ENCODE results near the gene LSM5.
"Not testable (repeated sequence)": the region's sequence is repeated elsewhere in the genome, so short reads cannot be mapped to it uniquely, and the experiment has no call there.

The LSM5 gene

DNA sequence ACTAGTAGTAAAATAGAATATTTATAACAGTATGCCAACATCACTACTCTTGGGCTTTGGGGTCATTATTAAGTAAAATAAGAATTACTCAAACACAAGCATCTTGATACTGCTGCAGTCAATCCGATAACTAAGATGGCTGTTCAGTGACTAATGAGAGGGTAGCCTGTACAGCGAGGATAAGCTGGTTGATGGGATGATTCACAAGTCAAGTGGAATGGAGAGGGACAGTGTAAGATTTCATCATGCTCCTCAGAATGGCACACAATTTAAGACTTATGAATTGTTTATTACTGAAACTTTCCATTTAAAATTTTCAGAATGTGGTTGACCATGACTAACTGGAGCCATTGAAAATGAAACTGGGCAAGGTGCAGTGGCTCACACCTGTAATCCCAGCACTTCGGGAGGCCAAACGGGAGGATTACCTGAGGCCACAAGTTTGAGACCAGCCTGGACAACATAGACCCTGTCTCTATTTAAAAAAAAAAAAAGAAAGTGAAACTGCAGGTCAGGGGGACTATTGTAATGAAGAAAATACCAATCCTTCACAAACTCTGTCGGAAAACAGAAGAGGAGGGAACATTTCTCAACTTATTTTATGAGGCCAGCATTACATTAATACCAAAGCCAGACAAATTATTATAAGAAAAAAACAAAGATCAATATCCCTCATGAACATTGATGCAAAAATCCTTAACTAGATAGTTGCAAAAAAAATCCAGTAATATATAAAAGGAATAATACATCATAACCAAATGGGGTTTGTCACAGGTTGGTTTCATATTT, 16.3 kb upstream of the LSM5 start:
- no peak for DNase-seq (ENCODE audit: low read depth)

DNA sequence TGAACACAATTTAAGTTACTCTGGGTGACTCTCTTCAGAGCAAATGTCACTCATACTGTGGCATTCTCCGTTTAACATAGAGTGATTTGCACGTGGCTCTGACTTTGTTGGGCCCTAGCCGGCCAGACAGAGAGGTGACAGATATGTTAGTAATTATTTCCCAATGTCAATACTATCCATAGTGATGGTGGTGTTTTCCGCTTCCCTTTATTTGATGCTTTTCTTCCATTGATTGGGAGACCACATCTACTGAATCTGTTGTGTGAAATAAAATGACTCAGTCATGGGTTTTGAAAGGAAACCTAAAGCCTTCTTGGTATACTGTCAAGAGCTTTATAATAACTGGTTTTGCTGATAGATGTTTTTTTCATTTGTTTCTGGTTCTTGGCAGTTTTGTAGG, 12.5 kb upstream of the LSM5 start:
- no peak for DNase-seq (ENCODE audit: low read depth)

DNA sequence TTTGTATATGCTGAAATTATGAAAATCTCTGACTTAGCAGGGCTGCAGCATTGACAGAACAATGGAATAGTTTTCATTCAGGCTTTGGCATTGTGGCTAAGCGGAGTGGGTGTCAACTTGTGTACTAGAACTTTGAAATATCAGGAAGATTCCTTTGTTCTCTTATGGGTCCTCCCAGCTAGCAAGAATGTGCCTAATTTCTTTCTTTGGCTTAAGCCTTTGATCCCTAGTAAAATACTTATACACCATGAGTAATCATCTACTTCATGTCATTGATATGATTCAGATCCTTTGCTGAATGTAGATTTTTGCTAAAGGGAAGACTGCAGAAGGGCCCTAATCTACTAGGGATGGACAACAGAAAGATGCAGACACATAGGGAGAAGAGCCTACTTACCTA, 11.3 kb upstream of the LSM5 start:
- DNase-seq (ENCODE audit: low read depth): no peak

DNA sequence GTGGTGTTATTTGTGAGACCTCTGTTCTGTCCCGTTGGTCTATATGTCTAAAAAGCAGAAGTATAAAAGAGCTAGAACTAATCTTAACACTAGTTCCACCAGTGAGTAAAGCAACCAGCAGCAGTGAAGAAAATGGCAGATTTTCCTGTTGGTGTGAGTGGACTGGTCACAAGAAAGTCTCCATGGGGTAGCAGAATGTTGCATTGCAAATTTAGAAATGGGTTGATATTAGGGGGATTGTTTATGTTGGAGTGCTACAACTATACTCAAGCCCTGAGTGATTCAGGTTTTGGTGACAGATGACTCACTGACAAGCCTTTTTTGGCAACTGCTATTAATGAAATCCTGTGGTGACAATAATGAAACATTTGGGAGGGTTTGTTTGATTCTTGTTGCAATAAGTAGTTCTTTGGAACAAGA, 10.8 kb upstream of the LSM5 start:
- no peak for DNase-seq (ENCODE audit: low read depth)

DNA sequence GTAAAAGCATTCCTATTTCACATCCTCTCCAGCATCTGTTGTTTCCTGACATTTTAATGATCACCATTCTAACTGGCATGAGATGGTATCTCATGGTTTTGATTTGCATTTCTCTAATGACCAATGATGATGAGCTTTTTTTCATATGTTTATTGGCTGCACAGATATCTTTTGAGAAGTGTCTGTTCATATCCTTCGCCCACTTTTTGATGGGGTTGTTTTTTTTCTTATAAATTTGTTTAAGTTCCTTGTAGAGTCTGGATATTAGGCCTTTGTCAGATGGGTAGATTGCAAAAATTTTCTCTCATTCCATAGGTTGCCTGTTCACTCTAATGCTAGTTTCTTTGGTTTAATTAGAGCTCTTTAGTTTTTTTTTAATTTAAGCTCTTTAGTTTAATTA, 10.0 kb upstream of the LSM5 start:
- DNase-seq (ENCODE audit: low read depth): not testable (repeated sequence)

DNA sequence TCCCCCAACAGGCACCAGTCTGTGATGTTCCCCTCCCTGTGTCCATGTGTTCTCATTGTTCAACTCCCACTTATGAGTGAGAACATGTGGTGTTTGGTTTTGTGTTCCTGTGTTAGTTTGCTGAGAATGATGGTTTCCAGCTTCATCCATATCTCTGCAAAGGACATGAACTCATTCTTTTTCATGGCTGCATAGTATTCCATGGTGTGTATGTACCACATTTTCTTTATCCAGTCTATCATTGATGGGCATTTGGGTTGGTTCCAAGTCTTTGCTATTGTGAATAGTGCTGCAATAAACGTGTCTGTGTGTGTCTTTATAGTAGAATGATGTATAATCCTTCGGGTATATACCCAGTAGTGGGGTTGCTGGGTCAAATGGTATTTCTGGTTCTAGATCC, 9.6 kb upstream of the LSM5 start:
- not testable (repeated sequence) for DNase-seq (ENCODE audit: low read depth)

DNA sequence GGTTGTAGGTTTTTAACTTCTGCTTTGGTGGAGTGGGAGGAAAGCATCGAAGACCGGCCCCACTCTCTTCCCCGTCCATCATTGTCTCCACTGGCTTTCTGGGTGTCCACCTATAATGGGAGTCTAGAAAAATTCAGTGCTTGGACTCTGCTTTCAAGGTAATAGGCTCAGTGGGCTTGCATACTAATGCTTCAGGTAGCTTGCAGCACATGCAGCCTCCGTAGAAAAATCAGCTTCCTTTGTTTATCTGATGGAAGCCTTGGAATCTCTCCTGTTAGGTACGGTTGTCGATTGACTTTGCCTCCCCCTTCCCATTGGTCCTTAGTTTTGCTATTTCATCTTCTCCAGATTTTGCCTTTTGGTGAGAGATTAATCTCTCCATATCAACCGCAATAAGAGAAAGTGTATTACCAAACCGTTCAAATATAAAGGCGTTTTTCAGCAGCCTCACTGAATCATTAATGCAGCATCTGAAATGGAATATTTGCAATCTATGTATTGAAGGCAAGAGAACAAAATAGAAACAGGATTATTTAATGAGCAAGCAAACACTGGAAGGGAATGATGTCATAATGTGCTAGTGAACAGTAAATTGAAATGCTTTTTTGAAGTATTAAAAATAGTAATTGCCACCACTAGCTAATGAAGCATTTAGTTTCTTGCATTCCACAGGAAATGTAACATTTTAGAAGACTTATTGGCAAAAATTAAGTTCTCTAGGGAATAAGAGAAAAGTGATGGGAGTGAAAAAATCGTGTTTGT, 6.1 kb upstream of the LSM5 start:
- DNase-seq (ENCODE audit: low read depth): no peak

DNA sequence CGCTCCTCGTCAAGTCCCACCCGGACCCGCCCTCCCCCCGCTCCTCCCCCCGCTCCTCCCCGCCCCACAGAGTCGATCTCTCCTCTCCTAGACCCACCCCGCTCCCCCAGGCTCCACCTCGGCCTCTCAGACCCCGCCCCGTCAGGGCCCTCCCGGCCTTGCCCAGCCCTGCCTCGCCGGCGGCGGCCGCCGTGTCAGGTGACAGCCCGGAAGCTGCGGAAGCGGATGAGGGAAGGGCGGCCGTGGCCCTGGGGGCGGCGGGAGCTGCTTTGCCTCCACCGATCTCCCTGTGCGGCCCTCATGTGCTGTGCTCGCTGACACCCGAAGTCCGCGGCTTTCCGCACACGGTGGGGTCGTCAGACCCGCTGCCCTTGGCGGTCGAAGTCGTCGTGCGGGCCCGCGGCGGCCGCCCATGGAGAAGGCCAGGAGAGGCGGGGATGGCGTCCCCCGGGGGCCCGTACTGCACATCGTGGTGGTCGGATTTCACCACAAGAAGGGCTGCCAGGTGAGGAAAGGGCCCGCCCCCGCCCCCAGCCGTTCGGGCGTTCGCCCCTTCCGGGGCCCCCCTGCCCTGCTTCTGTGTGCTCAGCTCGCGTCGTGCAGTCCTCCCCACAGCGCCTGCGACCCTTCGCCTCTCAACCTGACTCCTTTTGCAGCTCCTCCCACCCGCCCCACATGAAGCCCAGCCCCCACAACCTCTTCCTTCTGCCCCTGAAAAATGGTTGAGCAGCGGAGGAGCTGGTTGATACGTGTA, 5.3 kb upstream of the LSM5 start, which contains the start of gene AVL9:
Gene AVL9 (plus strand): TSS at position 192 of the 754 bp plus-strand sequence. CDS start 221 bp downstream, at position 413.
- peak; percentile 99 for DNase-seq (ENCODE audit: low read depth)

DNA sequence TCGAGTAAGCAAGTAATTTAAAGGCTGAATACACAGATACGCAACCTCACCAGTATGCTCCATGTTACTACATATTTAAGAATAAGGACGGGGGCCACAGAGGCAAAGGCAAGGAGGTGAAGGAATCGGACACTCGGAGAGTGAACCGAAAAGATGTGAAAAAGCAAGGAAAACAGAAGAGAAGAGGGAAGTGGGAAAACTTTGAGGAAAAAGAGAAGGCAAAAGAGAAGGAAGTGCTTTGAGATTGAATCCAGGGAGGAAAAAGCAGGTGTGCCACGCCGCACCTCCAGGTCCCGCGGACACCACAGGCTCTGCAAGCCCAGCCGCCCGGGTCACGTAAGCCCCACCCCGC, 4.7 kb upstream of the LSM5 start:
- no peak for DNase-seq (ENCODE audit: low read depth)

DNA sequence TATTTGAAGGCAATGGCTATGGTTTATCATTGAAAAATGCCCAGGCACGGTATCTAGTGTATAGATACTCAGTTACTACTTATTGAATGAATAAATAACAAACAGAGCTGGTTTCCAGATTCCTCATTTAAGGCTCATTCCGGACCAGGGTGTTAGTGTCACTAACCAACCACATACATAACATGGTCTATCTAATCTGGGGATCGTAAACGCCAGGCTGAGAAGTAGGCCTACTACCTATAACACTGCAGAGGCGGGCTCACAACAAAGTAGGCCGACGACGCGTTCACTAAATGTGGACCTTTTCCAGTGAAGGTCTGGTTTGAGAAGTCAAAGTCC, 423 bp downstream of the LSM5 start:
- no peak for DNase-seq (ENCODE audit: low read depth)

DNA sequence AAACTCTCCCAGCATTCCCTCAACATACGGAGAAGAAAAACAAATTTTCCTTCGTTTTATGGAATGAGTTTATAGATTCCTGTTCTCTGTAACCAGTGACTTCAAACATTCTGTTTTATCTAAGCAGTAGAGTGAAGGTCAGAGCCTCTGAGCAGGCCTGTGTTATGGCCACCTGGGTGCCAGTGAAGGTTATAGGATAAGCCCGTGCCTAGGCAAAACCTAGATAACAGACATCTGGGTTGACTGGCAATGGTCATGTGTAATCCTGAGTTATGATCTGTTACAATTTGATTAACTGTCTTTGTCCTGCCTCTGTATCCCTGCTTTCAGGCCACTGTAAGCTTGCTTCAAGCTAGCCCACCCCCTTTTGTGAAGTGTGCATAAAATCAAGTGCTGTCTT, 8.3 kb downstream of the LSM5 start:
- DNase-seq (ENCODE audit: low read depth): no peak

DNA sequence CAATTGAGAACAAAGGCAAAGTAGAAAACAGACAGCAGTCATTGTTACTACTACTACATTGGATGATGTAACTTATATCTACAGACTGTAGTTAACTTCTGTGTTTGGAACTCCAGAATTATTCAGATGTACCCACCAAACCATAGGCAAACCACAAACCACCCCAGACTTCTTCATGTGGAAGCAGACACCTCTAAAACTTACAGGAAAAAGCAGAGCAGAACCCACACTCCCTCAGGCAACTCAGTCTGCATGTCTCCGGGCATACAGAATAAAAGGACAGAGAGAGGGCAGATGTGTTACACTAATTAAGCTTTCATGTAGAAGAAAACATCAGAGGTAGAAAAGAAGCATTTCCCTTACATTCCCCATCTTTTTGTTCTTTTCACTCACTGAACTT, 9.0 kb downstream of the LSM5 start:
- no peak for DNase-seq (ENCODE audit: low read depth)

DNA sequence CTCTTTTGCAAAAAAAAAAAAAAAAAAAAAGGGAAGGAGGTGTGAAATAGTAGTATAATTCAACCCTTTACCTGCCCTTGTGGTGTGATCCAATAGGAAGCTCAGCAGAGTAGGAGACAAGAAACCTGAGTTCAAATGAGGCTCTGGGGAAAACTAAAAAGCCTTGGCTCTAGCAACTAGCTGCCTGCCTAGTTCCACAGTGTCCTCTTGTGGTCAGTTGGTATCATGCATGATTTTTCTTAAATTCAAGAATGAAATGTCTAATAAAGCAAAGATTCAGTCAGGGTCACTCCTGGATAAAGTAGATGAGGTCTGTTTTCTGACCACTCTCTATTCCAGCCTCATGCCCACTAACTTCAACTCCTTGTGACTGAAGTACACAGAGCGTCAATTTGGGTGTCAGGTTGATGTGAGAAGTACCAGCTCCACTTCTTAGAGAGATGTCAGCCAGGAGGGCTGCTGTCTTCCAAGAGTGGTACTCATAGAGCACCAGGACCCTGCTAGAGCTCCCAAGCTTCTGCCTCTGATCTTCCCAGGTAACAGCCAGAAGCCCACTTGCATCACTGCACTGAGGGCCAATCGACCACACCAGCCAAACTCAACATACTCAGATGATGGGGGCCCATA, 10.5 kb downstream of the LSM5 start:
- no peak for DNase-seq (ENCODE audit: low read depth)

DNA sequence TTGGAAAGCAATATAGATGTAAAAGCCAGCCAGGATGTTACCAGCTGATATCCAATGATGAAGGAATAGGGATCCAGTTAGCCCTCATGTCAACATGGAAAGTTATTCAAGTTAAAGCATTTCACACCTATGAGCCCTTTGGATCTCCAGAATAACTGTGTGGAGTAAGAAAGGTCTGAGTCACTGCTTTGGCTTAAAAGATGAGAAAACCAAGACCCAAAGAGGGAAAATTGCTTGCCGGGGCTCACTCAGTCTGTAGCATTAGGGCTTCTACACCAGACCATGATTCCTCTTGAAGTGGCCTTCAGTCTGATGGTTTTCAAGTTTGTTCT, 12.6 kb downstream of the LSM5 start:
- no peak for DNase-seq (ENCODE audit: low read depth)

DNA sequence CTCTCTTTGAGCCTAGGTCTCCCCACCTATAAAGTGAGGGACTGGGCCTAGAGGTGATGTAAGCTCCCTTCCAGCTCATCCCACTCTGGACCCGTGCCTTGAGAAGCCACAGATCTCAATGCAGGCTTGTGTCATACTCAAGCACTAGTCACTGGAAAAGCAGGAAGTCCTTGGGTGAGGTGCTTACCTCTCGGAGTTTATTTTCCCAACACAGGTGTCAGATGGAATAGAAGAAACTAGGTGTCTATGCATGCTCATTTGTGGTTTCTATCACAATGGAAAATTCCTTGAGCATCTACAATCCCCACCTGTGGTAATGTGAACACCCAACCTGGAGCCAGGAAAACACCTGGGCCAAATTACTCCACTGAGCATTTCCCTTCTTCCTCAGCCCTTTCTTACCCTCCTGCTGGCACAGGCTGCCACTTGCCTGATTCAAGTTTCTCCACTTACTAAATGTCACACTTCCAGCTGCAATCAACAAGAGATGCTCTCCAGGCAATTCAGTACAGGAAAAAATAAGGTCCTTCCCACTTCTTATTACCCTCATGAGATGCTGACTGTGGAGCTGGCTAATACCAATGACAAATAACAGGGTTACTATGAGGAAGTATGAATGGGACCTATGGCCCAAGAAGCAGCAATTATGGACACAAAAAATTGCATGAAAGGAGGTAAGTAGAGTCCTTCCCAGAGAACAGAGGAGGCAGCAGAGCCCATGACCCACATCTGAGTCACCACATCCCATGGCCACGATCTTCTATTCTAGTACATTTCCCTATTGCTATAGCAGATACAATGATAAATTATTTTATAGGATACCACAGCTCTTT, 13.1 kb downstream of the LSM5 start:
- no peak for DNase-seq (ENCODE audit: low read depth)

DNA sequence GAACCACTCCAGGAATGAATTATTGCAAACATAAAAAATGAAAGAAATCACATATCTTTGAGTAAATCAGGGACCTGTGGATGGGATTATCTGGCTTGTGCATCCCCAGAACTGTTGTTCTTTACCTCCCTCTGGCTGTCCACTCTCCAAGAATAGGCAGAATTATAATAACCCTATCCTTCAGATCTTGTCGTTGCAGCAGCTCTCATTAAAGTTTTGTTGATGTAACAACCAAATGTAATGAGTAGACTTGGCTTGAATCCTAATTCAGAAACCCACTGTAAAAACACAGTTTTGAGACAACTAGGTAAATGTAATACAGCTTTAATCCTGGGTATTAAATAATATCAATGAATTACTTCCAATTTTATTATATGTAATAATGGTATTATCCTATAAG, 16.2 kb downstream of the LSM5 start:
- no peak for DNase-seq (ENCODE audit: low read depth)

DNA sequence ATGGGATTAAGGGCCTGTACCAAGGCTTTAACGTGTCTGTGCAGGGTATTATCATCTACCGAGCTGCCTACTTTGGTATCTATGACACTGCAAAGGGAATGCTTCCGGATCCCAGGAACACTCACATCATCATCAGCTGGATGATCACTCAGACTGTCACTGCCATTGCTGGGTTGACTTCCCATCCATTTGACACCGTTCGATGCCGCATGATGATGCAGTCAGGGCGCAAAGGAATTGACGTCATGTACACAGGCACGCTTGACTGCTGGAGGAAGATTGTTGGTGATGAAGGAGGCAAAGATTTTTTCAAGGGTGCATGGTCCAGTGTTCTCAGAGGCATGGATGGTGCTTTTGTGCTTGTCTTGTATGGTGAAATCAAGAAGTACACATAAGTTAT, 18.2 kb downstream of the LSM5 start:
- DNase-seq (ENCODE audit: low read depth): no peak

DNA sequence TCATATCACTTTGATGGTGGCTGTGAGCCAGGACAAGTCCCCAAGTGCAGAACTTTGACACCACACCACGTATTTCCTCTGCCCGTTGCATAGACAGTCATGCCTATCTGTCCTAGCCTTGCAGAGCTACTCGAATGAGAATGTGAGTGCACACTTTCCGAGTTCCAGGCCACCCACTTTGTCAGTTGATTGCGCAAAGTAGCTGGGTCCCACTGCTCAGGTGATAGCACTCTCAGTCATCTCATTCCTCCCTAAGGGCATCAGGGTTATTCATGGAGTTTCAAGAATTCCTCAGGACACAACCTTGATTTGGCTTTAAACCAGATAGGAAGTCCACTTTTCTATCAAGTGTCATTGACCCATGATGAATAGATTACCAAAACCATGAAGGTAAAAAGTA, 19.3 kb downstream of the LSM5 start:
- DNase-seq (ENCODE audit: low read depth): no peak

DNA sequence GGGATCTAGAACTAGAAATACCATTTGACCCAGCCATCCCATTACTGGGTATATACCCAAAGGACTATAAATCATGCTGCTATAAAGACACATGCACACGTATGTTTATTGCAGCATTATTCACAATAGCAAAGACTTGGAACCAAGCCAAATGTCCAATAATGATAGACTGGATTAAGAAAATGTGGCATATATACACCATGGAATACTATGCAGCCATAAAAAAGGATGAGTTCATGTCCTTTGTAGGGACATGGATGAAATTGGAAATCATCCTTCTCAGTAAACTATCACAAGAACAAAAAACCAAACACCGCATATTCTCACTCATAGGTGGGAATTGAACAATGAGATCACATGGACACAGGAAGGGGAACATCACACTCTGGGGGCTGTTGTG, 20.2 kb downstream of the LSM5 start:
- not testable (repeated sequence) for DNase-seq (ENCODE audit: low read depth)

DNA sequence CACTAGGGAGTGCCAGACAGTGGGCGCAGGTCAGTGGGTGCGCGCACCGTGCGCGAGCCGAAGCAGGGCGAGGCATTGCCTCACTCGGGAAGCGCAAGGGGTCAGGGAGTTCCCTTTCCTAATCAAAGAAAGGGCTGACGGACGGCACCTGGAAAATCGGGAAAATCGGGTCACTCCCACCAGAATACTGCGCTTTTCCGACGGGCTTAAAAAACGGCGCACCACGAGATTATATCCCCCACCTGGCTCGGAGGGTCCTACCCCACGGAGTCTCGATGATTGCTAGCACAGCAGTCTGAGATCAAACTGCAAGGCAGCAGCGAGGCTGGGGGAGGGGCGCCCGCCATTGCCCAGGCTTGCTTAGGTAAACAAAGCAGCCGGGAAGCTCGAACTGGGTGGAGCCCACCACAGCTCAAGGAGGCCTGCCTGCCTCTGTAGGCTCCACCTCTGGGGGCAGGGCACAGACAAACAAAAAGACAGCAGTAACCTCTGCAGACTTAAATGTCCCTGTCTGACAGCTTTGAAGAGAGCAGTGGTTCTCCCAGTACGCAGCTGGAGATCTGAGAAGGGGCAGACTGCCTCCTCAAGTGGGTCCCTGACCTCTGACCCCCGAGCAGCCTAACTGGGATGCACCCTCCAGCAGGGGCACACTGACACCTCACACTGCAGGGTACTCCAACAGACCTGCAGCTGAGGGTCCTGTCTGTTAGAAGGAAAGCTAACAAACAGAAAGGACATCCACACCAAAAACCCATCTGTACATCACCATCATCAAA, 25.4 kb downstream of the LSM5 start:
- DNase-seq (ENCODE audit: low read depth): not testable (repeated sequence)

DNA sequence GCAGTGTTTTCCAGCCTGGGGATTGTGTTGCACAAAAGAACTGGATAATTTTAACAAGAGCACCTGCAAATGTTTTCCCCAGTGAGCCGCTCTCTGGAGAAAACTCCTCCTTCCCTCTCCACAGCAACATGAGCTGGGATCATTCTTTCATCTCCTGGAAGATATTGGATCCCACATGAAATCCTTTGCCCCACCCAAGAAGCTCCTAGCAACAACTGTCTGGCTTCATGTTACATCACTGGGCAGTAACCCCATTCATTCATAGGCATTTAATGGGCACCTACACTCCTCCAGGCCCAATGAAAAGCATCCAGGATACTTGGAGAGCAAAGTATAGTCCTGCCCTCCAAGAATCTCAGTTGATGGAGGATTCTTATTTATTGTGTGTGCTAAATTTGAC, 27.2 kb downstream of the LSM5 start:
- DNase-seq (ENCODE audit: low read depth): no peak

All from activated T-helper 1 cell treated with Interleukin-2 at 50 U/mL for 16 hours (primary cell).